GM10266 (cell line): ENCODE data around the gene E2F1.
A peak's percentile ranks its signal among the peaks of the same experiment; 100 is the strongest.

Experiments
- DNase-seq: peaks from one replicate; pipeline ENCODE4 v3.0.0; 2012; ENCODE audit errors: extremely low spot score
- TF ChIP-seq, protein P1 (sequence below): IDR thresholded peaks from 2 replicates; pipeline ENCODE4 v1.5.1; 2012; ENCODE audit warnings: mild to moderate bottlenecking, low read depth; ENCODE audit not compliant: control insufficient read depth, insufficient read depth; ENCODE audit errors: missing control alignments

Gene E2F1, protein sequence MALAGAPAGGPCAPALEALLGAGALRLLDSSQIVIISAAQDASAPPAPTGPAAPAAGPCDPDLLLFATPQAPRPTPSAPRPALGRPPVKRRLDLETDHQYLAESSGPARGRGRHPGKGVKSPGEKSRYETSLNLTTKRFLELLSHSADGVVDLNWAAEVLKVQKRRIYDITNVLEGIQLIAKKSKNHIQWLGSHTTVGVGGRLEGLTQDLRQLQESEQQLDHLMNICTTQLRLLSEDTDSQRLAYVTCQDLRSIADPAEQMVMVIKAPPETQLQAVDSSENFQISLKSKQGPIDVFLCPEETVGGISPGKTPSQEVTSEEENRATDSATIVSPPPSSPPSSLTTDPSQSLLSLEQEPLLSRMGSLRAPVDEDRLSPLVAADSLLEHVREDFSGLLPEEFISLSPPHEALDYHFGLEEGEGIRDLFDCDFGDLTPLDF

DNA sequence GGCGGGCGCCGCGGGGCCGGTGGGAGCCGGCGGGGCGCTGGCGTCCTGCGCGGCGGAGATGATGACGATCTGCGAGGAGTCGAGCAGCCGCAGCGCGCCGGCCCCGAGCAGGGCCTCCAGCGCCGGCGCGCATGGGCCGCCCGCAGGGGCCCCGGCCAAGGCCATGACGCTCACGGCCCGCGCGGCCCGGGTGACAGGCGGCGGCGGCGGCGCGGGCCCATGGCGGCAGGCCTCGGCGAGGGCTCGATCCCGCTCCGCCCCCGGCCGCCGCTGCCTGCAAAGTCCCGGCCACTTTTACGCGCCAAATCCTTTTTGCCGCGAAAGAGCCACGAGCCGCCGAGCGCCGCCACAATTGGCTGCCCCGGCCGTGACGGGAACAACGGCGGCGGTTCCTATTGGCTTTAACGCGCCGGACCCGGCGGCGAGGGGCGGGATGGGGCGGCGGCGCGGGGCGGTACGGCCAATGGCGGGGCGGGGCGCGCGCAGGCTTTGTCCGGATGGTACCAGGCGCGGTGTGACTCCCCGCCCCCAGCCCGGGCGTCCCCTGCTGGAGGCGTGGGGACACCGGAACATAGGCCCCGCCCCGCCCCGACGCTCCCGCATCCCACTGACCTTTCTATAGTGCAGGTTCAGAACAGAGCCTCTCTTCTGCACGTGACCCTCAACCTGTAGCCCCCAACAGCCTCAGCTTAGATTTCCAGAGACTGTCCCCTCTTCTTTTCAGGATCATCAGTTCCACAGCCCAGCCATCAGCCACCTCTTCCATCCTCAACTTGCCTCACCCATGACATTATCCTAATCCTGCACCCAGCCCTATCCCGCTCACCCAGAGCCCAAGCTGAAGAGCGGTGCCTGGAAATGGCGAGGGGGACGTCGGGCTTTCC lies at the start of gene E2F1:
TSS of gene E2F1 (minus strand) at position 286 of the 884 bp plus-strand sequence. CDS start at position 165, 121 bp downstream.
- TF ChIP-seq, protein P1, sequence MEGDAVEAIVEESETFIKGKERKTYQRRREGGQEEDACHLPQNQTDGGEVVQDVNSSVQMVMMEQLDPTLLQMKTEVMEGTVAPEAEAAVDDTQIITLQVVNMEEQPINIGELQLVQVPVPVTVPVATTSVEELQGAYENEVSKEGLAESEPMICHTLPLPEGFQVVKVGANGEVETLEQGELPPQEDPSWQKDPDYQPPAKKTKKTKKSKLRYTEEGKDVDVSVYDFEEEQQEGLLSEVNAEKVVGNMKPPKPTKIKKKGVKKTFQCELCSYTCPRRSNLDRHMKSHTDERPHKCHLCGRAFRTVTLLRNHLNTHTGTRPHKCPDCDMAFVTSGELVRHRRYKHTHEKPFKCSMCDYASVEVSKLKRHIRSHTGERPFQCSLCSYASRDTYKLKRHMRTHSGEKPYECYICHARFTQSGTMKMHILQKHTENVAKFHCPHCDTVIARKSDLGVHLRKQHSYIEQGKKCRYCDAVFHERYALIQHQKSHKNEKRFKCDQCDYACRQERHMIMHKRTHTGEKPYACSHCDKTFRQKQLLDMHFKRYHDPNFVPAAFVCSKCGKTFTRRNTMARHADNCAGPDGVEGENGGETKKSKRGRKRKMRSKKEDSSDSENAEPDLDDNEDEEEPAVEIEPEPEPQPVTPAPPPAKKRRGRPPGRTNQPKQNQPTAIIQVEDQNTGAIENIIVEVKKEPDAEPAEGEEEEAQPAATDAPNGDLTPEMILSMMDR, result peak; percentile 37

DNA sequence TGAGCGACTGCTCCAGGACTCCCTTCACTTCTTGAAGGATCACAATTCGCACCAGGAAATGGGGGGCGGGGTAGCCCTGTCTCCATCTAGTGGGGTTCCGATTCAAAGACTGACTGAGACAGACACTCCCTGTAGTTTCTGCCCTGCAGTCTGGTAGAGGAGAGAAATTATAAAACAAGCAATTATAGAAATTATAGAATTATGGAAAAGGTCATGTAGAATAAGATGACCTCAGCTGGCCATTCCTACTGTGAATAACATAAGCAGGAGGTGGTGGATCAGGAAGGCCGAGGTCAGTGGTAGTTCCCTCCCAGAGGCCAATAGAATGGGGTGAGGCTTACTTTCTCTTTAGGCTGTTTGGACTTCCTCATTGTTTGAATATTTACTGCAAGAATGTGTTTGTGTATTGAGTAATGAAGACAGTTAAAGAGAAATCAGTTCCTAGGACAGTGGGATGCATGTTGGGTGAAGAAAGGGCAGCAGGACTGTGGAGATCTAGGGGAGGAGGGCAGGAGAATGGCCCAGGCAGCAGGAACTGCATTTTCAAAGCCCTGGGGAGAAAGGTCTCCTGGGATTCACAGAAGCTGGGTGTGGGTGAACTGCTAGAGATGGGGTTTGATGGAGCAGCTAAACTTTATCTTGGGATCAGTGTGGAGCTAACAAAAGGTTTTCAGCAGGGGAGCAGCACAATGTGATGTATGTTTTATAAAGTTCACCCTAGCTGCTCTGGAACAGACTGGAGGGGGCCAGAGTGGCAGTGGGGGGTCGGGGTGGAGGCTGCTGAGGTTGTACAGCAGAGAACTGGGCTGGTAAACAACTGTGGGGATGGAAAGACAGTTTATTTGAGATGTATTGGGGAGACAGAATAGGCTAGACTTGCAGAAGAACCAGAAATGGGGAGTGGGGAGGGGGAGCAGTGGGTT lies 47.7 kb upstream of the E2F1 start:
- peak; percentile 36 for DNase-seq
- TF ChIP-seq, protein P1, result no peak

More for the DNA sequence above, at the start of gene E2F1:
- peak; percentile 99 for DNase-seq

DNA sequence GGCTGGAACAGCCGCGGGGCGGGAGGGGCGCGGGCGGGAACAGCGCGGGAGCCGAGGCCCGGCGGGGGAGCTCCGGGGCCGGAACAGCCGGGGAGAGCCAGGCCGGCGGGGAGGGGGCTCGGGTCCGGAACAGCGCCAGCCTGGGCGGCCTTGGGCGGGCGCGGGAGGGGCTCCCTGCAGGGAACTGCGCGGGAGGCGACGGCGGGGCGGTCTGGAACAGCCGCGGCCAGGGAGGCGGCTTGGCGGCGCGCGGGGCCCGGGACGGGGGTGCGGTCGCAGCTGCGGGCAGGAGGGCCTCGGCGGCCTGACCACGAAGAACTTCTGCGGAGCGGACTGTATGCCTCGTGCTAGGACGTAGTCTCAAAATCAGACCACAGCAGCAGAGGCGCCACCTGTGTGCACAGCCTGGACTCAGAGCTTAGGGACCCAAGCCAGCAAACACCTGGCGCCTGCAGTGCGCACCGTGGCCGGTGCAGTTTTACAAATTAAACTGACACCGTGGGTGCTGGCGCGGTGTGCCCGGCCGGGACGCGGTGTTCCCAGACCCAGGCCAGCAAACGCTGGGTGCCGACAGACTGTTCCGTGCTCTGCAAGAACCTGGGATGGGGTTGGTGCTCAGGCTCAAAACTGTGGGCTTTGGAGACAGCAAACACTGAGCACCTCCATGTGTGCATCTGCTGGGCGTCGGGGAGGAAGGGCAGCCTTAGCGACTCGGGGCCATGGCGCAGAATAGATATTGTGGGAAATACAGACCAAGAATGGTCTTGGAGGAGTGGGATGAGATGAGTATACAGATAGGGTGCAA lies 46.2 kb upstream of the E2F1 start:
- peak; percentile 89 for DNase-seq

DNA sequence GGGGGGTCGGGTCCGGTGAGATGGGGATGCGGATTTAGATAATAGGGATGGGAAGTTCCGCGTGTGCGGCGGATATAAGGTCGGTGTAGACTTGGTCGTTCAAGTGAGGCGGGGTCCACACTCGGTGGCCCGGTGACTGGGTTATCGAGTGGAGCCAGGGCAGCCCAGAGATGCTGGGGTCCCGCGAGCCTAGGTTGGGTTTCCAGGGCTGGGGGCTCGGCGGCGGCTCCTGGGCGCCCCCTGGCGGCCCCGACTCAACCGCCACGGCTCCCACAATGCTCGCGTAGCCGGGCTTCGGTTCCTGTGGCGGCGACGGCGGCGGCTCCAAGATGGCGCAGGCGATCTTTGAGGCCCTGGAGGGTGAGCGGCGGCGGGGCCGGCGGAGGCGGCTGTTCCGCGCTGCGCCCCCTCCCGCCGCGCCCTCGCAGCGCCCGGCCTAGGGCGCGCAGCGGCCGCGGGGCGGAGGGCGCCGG lies 45.5 kb upstream of the E2F1 start, which contains the start of gene ZNF341:
TSS of gene ZNF341 (plus strand) at position 304 of the 473 bp plus-strand sequence. CDS start at position 330, 26 bp downstream.
- DNase-seq, result peak; percentile 89
- TF ChIP-seq, protein P1, result peak; percentile 92

More for the DNA sequence above, 46.2 kb upstream of the E2F1 start:
- TF ChIP-seq, protein P1, result peak; percentile 29

DNA sequence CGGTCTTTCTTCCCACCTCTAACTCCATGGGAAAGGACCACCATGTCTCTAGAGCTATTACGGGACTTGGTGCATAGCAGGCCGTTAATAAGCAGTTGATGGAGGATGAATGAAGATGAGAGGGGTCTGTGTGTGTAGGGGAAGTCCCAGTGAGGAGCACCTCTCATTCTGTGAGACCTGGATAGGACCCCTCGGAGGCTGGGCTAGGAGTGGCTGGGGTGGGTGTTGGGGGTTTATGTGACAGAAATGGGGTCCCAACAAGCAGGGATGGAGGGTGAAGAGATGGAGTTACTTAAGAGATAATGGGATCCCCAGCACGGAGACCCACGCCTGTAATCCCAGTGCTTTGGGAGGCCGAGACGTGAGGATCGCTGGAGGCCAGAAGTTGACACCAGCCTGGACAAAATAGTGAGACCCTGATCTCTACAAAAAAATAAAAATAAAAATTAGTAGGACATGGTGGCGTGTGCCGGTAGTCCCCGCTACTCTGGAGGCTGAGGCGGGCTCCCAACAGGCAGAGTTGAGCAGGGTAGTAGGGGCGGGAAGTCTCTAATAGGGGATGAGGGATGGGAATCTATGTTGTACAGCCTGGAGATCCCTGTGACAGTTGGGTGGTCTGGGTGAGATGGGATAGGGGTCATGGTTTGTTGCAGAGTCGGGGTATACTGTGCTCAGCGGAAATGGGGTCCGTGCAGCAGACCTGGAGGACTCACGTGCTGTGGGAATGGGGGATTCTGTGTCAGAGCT lies 44.9 kb upstream of the E2F1 start:
- DNase-seq, result no peak
- TF ChIP-seq, protein P1, result no peak

DNA sequence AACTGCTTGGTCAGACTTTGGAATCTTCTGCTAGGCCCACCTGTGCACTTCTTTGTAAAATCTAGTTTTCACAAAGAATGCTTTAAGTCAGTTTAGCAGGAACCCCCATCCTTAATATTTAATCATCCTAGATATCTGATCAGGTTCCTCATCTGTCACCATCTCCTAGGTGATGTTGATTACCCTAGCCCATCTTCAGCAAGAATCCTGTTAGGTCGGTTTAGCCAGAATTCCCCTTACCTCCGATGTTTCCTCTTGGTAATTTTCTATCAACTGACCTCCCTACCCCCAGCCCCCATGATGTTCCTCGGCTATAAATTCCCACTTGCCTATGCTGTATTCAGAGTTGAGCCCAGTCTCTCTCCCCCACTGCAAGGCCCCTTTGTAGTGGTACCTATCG lies 42.9 kb upstream of the E2F1 start:
- DNase-seq, result no peak
- TF ChIP-seq, protein P1, result no peak
